GM12878 (cell line): ENCODE results near the gene TMEM89. TPM values are rescaled to one million over a fixed set of nuclear protein-coding genes. Genes with fewer than 3 reads are reported as not detected.
A peak's percentile ranks its signal among the peaks of the same experiment; 100 is the strongest.

Source experiments
- ATF2 ChIP-seq: IDR thresholded peaks from 2 replicates; pipeline ENCODE4 v1.6.1; 2012; ENCODE audit warnings: low read length, inconsistent platforms
- ATF7 ChIP-seq: fragments of 450-650 bp; IDR thresholded peaks from 2 replicates; pipeline ENCODE4 v1.6.1; 2016; ENCODE audit warnings: low read depth, mild to moderate bottlenecking
- BHLHE40 ChIP-seq, 2 experiments: fragments of 450-650 bp in 1 of 2; IDR thresholded peaks; 2 replicates each; pipeline ENCODE4 v1.6.1; 2011 to 2017; ENCODE audit warnings: low read depth in 2 of 2, borderline replicate concordance in 1 of 2, improper control_type of control experiment in 1 of 2, low read length in 1 of 2, mild to moderate bottlenecking in 1 of 2
- BMI1 ChIP-seq: fragments of 450-650 bp; IDR thresholded peaks from 2 replicates; pipeline ENCODE4 v1.6.1; 2016; ENCODE audit warnings: mild to moderate bottlenecking, moderate library complexity, borderline replicate concordance
- CHD1 ChIP-seq: IDR thresholded peaks from 2 replicates; pipeline ENCODE4 v1.6.1; 2012; ENCODE audit warnings: low read depth, low read length, improper control_type of control experiment
- E2F4 ChIP-seq: IDR thresholded peaks from 2 replicates; pipeline ENCODE4 v1.6.1; 2012; ENCODE audit warnings: low read depth, low read length, improper control_type of control experiment
- ELK1 ChIP-seq: IDR thresholded peaks from 2 replicates; pipeline ENCODE4 v1.6.1; 2012; ENCODE audit warnings: low read depth, low read length, improper control_type of control experiment
- FOXK2 ChIP-seq: fragments of 450-650 bp; IDR thresholded peaks from 2 replicates; pipeline ENCODE4 v1.6.1; 2017; ENCODE audit warnings: mild to moderate bottlenecking, moderate library complexity
- HCFC1 ChIP-seq: fragments of 150-350 bp; IDR thresholded peaks from 2 replicates; pipeline ENCODE4 v1.6.1; 2014; ENCODE audit warnings: low read length
- JUND ChIP-seq: IDR thresholded peaks from 2 replicates; pipeline ENCODE4 v1.6.1; 2012; ENCODE audit warnings: low read depth, mild to moderate bottlenecking, low read length, improper control_type of control experiment, moderate library complexity
- NR2C1 ChIP-seq: fragments of 450-650 bp; IDR thresholded peaks from 2 replicates; pipeline ENCODE4 v1.6.1; 2017; ENCODE audit warnings: antibody characterized with exemption, mild to moderate bottlenecking, moderate library complexity
- POLR2A ChIP-seq: IDR thresholded peaks from 2 replicates; pipeline ENCODE4 v1.6.1; 2011; ENCODE audit warnings: low read depth, mild to moderate bottlenecking, low read length
- SREBF1 ChIP-seq: IDR thresholded peaks from 2 replicates; pipeline ENCODE4 v1.6.1; 2012; ENCODE audit warnings: mild to moderate bottlenecking, low read length
- SUPT20H ChIP-seq: IDR thresholded peaks from 2 replicates; pipeline ENCODE4 v1.6.1; 2011; ENCODE audit warnings: low read depth, mild to moderate bottlenecking, low read length, moderate library complexity, borderline replicate concordance; ENCODE audit not compliant: control insufficient read depth
- TCF12 ChIP-seq: IDR thresholded peaks from 2 replicates; pipeline ENCODE4 v1.6.1; 2011; ENCODE audit warnings: low read depth, mild to moderate bottlenecking, low read length
- ZBTB4 ChIP-seq: fragments of 450-650 bp; formaldehyde crosslinking; IDR thresholded peaks from 2 replicates; pipeline ENCODE4 v1.4.0; 2022; ENCODE audit warnings: mild to moderate bottlenecking, moderate library complexity
- polyA plus RNA-seq, 11 experiments: library from polyadenylated mRNA; depleted of rRNA in 4 of 11; unstranded in 6 of 11; stranded (reverse) in 5 of 11; fragments of >200 nt; fragmentation: Nextera tagmentation in 4 of 11; fragmentation: Illumina TruSeq in 1 of 11; extraction: Ambion mirVana in 4 of 11; extraction: Trizol in 1 of 11; gene quantifications; 1 replicate in 1 of 11; 2 replicates in 10 of 11; pipeline versions ENCODE4 v1.2.1 to v1.2.3, GENCODE V29; 2011 to 2016; ENCODE audit warnings: inconsistent platforms in 2 of 11, missing spikeins in 2 of 11, low read depth in 1 of 11
- total RNA-seq, 4 experiments: library from RNA; depleted of rRNA in 3 of 4; stranded (reverse); fragments of >200 nt in 3 of 4; fragmentation: Illumina TruSeq in 1 of 4; extraction: Trizol in 1 of 4; gene quantifications; 2 replicates each; pipeline versions ENCODE4 v1.2.1 to v1.2.3, GENCODE V29; 2013 to 2021

TMEM89 gene
- total and polyA plus RNA-seq, 10 of the 15 experiments (the other 5 are each of a cell fraction or from before 2014, with no cell fraction given), result not detected

GRCh38 chr3:48662753-48663488, 41.4 kb upstream of the TMEM89 start, which contains the start of gene CELSR3 (continued):
- no peak for TF ChIP-seq ZBTB4 (CRISPR knock-in tag)
- TF ChIP-seq E2F4, result no peak
- 0 out of 2 replicates have a peak, but pooled peaks have one; percentile 31 for TF ChIP-seq TCF12
- TF ChIP-seq ATF7, result peak; percentile 80
- TF ChIP-seq SUPT20H, result no peak
- TF ChIP-seq CHD1, result peak; percentile 96
- peak; percentile 91 for TF ChIP-seq FOXK2
- TF ChIP-seq HCFC1, result peak; percentile 41; the same call in 1 of the 2 replicates
- no peak for TF ChIP-seq ATF2
- TF ChIP-seq NR2C1, result no peak
- TF ChIP-seq BHLHE40 (IDR thresholded peaks at IDR 0.05; ENCODE audit: borderline replicate concordance in 1 of 2, low read depth in 2 of 2, low read length in 1 of 2), result peak; percentile 87 to 90
- peak; percentile 69 for TF ChIP-seq SREBF1
- TF ChIP-seq ELK1, result no peak
- TF ChIP-seq BMI1, result no peak
- TF ChIP-seq POLR2A, result peak; percentile 45; the same call in 1 of the 2 replicates
- TF ChIP-seq JUND, result peak; percentile 93
- TF ChIP-seq, all 136 proteins: peak for 15
